Measurements from ENCODE around the gene ZYX.

DNA sequence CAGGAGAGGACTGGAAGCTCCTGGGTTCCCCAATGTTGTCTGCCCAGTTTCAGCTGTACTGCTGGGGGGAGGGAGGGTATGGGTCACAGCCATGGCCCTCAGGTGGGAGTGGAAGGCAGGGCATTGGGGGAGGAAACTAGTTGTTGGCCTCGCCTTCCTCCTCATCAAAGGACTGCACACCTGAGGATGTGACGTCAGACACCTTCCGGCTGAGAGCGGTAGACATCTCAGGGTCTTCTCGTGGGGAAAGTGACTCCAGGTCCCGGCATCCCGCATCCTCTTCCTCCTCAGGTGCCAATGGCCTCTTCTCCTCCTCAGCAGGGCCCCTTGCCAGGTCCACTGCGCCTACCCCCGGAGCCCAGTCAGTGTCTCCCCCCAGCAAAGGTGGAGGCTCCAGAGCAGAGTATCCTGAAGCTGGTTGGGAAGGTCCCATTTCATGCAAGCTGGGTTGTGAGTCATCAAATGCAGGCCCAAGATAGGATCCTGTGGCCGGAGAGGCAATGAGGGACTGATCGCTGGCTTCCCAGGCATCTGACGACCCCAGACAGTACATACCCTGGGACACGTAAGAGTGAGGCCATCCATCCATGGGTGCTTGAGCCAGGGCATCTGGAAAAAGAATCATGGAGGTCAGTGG, 24.6 kb upstream of the ZYX start:
- TF ChIP-seq, protein P1, sequence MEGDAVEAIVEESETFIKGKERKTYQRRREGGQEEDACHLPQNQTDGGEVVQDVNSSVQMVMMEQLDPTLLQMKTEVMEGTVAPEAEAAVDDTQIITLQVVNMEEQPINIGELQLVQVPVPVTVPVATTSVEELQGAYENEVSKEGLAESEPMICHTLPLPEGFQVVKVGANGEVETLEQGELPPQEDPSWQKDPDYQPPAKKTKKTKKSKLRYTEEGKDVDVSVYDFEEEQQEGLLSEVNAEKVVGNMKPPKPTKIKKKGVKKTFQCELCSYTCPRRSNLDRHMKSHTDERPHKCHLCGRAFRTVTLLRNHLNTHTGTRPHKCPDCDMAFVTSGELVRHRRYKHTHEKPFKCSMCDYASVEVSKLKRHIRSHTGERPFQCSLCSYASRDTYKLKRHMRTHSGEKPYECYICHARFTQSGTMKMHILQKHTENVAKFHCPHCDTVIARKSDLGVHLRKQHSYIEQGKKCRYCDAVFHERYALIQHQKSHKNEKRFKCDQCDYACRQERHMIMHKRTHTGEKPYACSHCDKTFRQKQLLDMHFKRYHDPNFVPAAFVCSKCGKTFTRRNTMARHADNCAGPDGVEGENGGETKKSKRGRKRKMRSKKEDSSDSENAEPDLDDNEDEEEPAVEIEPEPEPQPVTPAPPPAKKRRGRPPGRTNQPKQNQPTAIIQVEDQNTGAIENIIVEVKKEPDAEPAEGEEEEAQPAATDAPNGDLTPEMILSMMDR (IDR thresholded peaks at IDR 0.05) = no peak
- no peak for TF ChIP-seq POLR2A (IDR thresholded peaks at IDR 0.05)

Data from right lobe of liver (tissue), 4 donors.